GM18517 (cell line): ENCODE results near the gene CAMSAP2.

Experiments
- ATAC-seq: cut with Tn5 transposase; IDR thresholded peaks from one replicate; pipeline ENCODE4 v1.9.1; 2021; ENCODE audit warnings: mild to moderate bottlenecking, moderate library complexity; ENCODE audit not compliant: unreplicated experiment

CAMSAP2 gene

GRCh38 chr1:200895801-200896530 lies 157.3 kb downstream of the CAMSAP2 start:
- peak; percentile 65 for ATAC-seq

- no peak for ATAC-seq
Measured at GRCh38 chr1:200896531-200897196, 158.0 kb downstream of the CAMSAP2 start.

DNA sequence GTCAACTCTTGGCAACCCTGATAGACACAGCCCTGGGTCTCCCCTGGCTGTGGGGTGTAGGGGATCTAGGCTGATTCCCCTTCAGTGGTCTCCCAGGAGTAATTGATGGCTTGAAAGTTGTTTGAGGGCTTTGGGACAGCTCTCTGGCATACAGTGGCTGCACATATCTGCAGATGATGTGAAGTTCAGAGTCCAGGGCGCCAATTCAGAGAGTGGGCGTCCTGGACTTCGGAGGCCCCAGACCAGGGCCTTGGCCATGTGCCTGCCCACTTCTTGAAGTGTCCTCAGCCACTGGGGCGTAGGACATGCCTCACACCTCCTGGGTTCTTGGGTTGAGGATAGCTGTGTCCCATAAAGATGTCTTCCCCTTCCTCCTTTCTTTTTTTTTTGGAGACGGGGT lies 158.6 kb downstream of the CAMSAP2 start:
- ATAC-seq, result no peak

DNA sequence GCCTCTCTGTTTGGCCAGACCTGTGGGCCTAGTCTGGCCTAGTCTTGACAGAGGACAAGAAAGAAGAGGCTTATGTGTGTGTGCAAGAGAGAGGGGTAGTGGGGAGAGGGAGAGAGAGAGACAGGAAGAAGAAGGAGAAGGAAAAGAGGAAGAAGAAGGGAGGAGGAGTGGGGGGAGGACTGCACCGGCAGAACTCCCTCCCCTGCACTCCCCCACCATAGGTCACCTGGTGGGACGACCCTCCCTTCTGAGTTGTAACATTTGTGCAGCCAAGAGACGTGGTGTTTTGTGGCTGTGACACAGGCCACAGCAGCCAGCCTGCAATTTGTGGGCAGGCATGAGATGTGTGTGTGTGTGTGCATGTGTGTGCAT lies 160.3 kb downstream of the CAMSAP2 start:
- no peak for ATAC-seq

DNA sequence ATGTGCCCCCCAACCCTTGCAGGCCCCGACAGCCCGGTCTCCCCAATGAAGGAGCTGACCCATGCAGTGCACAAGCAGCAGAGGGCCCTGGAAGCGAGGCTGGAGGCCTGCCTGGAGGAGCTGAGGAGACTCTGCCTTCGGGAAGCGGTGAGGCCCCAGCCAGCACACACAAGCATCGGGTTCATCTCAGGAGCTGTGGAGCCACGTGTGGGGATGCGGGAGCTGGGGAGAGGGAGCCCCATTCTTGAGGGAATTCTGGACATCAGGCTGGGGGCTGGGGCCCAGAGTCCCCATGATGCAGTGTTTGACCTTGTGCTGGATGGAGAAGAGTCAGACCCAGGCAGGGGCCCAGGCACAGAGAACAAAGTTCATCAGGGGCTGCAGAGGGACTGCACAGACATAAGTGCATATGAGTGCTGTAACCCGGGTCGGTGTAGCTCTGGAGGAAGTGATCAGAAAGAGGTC lies 160.8 kb downstream of the CAMSAP2 start:
- ATAC-seq, result no peak

GRCh38 chr1:200899954-200900867 lies 161.5 kb downstream of the CAMSAP2 start:
- no peak for ATAC-seq

GRCh38 chr1:200900877-200901276 lies 162.2 kb downstream of the CAMSAP2 start:
- no peak for ATAC-seq

DNA sequence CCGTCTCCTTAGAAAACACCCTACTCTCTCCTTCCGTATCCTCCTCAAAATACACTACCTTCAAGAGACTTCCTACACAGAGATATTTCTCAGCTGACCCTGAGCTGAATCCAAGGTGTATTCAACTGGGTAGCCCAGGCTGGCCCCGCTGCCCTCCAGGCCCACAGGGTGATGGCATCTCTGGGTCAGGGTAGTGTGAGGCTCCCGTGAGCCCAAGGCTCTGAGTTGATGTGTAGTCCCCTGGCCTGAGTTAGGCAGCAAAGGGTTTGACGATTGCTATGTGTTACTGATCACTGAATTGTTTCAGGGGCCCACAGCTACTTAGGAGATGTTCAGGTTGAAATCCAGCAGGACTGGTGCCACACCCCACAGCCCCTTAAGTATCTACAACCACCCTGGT lies 162.7 kb downstream of the CAMSAP2 start:
- ATAC-seq, result no peak

DNA sequence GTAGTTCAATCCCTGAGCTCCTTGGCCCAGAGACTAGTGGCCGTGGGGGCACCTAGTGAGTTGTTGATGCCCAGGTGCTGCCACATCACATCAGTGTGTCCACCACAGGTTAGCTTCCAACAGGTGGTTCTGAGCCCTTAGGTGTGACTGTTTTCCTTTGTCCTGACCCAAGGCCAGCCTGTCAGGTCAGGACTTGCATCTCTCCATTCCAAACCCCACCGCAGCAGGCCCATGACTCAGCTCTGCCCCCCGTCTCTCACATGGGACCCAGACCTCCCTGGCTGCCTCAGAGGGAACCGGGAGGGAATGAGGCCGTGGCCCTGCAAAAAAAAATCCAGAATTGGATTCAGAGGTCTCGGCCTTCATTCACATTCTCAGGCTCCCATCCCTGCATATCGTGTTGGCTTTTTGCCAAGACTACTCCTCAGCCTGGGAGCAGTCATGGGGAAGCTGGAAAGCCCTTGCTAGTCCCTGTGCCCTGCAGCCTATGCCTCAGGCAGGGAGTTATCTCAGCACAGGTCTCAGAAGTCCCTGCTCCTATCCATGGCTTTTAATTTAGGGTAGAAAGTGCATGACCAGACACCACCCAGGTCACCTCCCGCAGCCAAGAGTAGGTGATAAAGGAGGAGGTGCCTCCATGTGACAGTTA lies 163.2 kb downstream of the CAMSAP2 start:
- no peak for ATAC-seq

GRCh38 chr1:200903793-200904192 lies 165.1 kb downstream of the CAMSAP2 start:
- no peak for ATAC-seq

GRCh38 chr1:200904772-200905171 lies 166.1 kb downstream of the CAMSAP2 start:
- ATAC-seq, result no peak

DNA sequence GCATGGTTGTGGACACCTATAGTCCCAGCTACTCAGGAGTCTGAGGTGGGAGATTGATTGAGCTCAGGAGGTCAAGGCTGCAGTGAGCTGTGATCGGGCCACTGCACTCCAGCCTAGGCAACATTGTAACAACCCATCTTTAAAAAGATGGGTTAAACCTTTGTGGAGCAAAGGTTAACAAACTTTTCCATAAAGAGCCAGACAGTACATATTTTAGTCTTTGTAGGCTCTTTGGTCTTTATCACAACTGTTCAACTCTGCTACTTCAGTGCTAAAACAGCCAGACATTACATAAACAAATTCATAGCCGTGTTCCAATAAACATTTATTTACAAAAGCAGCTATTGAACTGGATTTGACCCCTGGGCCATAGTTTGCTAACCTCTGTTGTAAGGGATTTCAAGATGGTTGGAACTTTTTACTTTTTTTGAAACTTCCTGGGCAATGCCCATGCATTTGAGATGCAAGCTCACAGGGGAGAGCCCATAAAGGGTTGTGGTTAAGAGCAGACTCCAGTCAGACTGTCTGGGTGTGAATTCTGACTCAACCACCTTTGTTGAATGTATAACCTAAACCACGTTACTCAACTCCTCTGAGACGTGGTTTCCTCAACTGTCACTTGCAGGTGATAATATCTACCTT lies 166.8 kb downstream of the CAMSAP2 start:
- no peak for ATAC-seq

- ATAC-seq, result no peak
Measured at GRCh38 chr1:200906491-200906890, 167.8 kb downstream of the CAMSAP2 start.

DNA sequence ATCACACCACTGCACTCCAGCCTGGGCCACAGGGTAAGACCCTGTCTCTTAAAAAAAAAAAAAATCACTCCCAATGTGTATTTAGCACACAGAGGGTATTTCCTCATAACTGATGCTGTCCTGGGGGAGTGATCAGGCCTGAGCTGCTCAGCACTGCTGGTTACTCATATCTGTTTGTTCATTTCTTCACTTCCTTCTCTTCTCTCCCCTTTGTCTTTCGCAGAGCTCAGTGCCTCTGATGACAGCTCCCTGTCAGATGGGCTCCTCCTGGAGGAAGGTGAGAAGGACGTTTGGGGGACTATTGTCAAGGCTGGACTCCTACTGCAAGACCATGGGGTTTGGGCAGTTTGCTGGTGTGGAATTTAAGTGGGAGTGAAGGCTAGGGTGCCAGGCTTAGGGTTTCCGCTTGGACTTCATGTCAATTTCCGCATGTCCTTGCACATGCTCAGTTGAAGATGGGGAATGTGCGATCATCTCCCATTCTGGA lies 169.0 kb downstream of the CAMSAP2 start:
- ATAC-seq, result peak; percentile 77

DNA sequence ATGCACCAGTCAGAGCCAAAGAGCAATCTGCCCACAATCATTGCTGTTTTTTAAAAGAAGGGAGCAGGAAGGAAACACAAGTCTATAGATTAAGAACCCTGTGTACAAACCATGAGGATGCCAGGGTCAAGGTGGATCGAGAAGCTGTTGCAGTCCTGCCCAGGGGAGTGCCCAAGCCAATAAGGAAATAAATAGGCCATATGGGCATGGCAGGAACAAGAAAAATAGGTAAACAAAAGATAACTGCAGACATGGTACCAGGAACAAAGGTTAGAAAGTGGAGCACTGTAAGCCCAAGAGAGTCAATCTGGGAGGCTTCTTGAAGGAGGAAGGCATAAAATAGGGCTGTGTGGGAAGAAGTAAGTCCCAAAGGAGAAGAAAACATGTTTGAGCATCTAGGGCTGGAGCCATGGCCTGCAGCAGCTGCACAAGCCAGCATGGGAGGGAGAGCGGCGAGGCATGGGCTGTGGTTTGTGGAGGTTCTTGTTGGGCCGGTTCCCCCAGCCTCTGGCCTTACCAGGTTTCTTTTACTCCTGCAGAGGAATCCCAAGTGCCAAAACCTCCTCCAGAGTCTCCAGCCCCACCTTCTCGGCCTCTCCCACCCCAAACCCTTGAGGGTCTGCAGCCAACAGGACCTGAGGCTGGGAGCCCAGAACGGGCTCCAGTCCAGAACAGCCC lies 169.6 kb downstream of the CAMSAP2 start:
- ATAC-seq, result no peak

- no peak for ATAC-seq
Measured at GRCh38 chr1:200909071-200909470, 170.4 kb downstream of the CAMSAP2 start.

DNA sequence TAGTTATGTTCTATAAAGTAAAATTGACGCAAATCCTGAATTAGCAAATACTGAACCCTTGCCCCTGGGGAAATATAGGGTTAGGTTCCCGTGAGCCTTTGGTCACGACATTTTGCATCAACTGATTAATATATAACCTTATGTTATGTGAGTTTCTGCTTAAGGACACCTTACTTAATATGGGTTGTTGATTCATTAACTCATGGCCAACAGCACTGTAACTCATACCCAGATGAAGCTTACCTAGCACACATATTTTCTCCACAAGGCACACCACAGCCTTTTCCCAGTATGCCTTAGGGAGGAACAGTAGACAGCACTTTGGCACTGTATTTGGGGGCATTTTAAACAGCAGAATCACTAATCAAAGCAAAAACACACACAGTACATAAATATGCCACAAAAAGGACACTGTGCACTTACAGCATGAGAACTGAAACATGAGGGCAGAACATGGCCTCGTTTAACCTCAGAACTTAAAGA lies 171.1 kb downstream of the CAMSAP2 start:
- ATAC-seq, result peak; percentile 34
